ENCODE measurements around the gene RCE1. TPM values are rescaled to one million over a fixed set of nuclear protein-coding genes. Genes with fewer than 3 reads are reported as not detected.

The RCE1 gene
- total and polyA plus RNA-seq, 8 donors: 16.4 to 22.7 (median 20.3) TPM

DNA sequence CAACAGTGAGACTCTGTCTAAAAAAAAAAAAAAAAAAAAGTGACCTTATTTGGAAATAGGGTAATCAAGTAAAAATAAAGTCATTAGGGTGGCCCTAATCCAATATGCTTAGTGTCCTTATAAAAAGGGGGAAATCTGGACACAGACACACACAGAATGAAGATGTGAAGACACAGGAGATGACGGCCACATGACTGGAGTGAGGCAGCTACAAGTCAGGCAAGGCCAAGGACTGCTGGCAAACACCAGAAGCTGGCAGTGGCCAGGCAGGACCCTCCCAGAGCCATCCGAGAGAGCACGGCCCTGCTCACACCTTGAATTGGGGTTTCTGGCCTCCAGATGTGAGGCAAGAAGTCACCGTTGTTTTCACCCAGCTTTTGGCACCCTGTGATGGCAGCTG, 42.2 kb downstream of the RCE1 start:
- no peak for ATAC-seq
- Histone ChIP-seq H3K4me1 (peaks cover 0 to 6% of the 10 kb centered on the region in 2 donors), H3K9me3 (no peaks in the 10 kb centered on the region), H3K27ac (no peak overlapping the region), H3K27me3 (no peaks in the 10 kb centered on the region), H3K4me3 (no peak overlapping the region), H3K36me3 (no peaks in the 10 kb centered on the region)
- TF ChIP-seq, protein P1, sequence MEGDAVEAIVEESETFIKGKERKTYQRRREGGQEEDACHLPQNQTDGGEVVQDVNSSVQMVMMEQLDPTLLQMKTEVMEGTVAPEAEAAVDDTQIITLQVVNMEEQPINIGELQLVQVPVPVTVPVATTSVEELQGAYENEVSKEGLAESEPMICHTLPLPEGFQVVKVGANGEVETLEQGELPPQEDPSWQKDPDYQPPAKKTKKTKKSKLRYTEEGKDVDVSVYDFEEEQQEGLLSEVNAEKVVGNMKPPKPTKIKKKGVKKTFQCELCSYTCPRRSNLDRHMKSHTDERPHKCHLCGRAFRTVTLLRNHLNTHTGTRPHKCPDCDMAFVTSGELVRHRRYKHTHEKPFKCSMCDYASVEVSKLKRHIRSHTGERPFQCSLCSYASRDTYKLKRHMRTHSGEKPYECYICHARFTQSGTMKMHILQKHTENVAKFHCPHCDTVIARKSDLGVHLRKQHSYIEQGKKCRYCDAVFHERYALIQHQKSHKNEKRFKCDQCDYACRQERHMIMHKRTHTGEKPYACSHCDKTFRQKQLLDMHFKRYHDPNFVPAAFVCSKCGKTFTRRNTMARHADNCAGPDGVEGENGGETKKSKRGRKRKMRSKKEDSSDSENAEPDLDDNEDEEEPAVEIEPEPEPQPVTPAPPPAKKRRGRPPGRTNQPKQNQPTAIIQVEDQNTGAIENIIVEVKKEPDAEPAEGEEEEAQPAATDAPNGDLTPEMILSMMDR (IDR thresholded peaks at IDR 0.05): no peak
- DNase-seq: no peak
- intact Hi-C loops (cut with DNase I): no loop called here

DNA sequence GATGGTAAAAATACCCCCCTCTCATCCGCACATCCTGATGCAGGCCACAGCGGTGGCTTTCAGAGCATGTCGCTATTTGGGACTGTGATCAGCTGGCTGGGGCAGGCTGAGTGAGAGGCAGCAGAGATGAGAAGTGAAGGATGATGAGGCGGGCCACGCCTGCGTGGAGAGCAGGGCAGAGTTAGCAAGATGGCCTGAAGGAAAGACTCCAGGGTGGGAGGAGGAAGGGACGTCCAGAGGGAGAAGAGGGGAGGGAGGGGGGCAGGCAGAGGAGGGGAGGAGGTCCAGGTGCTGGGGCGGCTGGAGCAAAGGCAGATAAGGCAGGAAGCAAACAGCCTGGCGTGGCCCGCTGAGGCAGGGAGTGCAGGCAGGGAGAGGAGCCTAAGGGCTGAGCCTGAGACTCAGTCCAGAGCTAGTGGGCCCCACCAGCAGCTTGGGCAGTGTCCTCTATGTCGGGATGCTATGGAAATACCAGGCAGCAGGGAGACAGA, 42.8 kb downstream of the RCE1 start:
- no peaks in the 10 kb centered on the region for H3K9me3 ChIP-seq
- TF ChIP-seq, protein P1 (IDR thresholded peaks at IDR 0.05): no peak
- no peak overlapping the region for H3K27ac ChIP-seq
- H3K4me1 ChIP-seq: peaks cover 0 to under 1% of the 10 kb centered on the region in 2 donors
- no peaks in the 10 kb centered on the region for H3K27me3 ChIP-seq
- intact Hi-C loops (cut with DNase I): no loop called here
- DNase-seq: no peak
- no peaks in the 10 kb centered on the region for H3K36me3 ChIP-seq
- no peak overlapping the region for H3K4me3 ChIP-seq
- no peak for ATAC-seq

DNA sequence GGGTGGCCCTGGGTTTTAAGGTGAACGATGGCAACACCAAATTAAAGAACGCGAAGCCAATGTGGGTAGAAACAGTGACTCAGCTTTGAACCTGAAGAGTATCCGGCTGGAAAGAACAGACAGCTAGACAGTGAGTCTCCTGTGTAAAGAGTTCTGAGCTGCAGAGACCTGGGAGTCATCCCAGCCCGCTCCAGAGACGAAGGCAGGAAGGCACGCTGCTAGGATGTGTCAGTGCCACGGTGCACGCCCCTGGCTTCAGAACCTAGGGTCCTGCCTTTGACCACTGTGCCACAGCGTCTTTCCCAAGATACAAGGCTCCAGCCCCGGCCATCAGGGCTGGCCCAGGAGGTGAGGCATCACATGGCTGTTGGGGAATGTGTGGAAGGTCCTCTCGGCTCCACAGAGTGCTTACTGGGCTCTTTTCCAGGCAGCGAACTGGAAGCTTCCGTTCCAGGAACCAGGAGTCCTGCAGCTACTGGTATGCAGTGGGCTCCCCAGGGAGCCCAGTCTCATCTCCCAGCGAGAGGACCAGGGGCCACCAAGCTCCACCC, 43.5 kb downstream of the RCE1 start:
- Histone ChIP-seq H3K36me3 (no peaks in the 10 kb centered on the region), H3K4me3 (no peak overlapping the region), H3K27ac (no peak overlapping the region), H3K9me3 (no peaks in the 10 kb centered on the region), H3K27me3 (no peaks in the 10 kb centered on the region), H3K4me1 (no peaks in the 10 kb centered on the region)
- intact Hi-C loops (cut with DNase I): no loop called here
- TF ChIP-seq, protein P1 (IDR thresholded peaks at IDR 0.05): no peak
- DNase-seq: no peak
- ATAC-seq: peak; percentile 21

DNA sequence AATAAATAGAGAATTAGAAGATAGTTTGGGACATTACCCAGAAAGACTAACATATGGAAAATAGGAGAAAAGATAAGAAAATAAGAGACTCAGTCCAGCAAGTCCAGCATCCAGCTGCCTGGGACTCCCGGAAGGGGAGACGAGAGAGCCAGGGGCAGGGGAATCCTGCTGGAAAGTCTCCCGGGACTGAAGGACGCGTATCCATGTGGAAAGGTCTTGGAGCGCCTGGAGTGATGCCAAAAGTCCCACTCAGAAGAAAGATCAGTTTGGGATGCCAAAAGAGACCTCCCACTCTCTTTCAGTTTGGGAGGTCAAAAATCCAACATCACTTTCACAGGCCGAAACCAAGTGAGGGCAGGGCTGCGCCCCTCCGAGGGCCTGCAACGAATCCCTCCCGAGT, 44.3 kb downstream of the RCE1 start:
- Histone ChIP-seq H3K4me3 (no peak overlapping the region), H3K9me3 (no peaks in the 10 kb centered on the region), H3K36me3 (no peaks in the 10 kb centered on the region), H3K27ac (no peak overlapping the region), H3K4me1 (no peaks in the 10 kb centered on the region), H3K27me3 (no peaks in the 10 kb centered on the region)
- ATAC-seq (no peak), DNase-seq (peak in 2 of 4 donors; percentile 71 to 86)
- TF ChIP-seq, protein P1 (IDR thresholded peaks at IDR 0.05): no peak
- intact Hi-C loops (cut with DNase I): no loop called here

DNA sequence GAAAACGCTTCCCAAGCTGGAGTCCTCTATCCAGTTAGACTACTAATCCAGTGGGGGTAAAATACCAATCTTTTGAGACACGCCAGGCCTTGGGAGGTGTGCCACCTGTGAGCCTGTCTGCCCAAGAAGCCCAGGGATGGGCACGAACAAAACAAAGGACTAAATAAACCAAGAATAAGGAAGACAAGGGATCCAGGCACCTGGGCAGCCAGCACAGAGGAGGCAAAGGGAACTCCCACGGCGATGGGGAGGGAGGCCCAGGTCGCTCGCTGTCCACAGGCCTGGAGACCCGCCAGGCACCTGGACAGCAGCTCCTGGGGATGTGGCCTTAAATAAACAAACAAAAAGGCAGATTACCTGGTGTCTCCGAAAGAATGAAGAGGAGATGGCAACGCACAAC, 45.0 kb downstream of the RCE1 start:
- no peaks in the 10 kb centered on the region for H3K27me3 ChIP-seq
- no peaks in the 10 kb centered on the region for H3K36me3 ChIP-seq
- no peak for ATAC-seq
- no peaks in the 10 kb centered on the region for H3K9me3 ChIP-seq
- H3K4me3 ChIP-seq: no peak overlapping the region
- TF ChIP-seq, protein P1 (IDR thresholded peaks at IDR 0.05): no peak
- no peaks in the 10 kb centered on the region for H3K4me1 ChIP-seq
- DNase-seq: no peak
- intact Hi-C loops (cut with DNase I): no loop called here
- H3K27ac ChIP-seq: no peak overlapping the region

Data from left lung (tissue), 10 donors.